Neural cell (in vitro differentiated cells): Measurements from ENCODE around the gene IFT20. TPM values are rescaled to one million over a fixed set of nuclear protein-coding genes. Genes with fewer than 3 reads are reported as not detected.

ENCODE experiments used
- H2AFZ ChIP-seq: fragments of 200-600, 300-800 bp; sonication (generic), shearing (Covaris generic); 2 replicates; pipeline ENCODE4 v1.6.0; 2014; ENCODE audit warnings: low read depth, mild to moderate bottlenecking, antibody characterized with exemption, low read length, moderate library complexity
- H3F3A ChIP-seq: fragments of 200-600 bp; shearing (Covaris generic); 2 replicates; pipeline ENCODE4 v1.6.1; 2016; ENCODE audit warnings: mild to moderate bottlenecking, moderate library complexity, mixed read lengths, antibody characterized with exemption, low read length; ENCODE audit not compliant: insufficient read depth, poor library complexity, severe bottlenecking
- H3K27ac ChIP-seq: fragments of 200-600, 300-800 bp; sonication (generic), shearing (Covaris generic); 2 replicates; pipeline ENCODE4 v1.5.1; 2014; ENCODE audit warnings: mild to moderate bottlenecking, low read length, moderate library complexity
- H3K27me3 ChIP-seq: fragments of 300-800, 200-600 bp; sonication (generic), shearing (Covaris generic); 2 replicates; pipeline ENCODE4 v1.6.0; 2014; ENCODE audit warnings: mild to moderate bottlenecking, low read depth, low read length, moderate library complexity; ENCODE audit not compliant: insufficient read depth
- H3K36me3 ChIP-seq: fragments of 300-800, 200-600 bp; sonication (generic), shearing (Covaris generic); 2 replicates; pipeline ENCODE4 v1.5.1; 2014; ENCODE audit warnings: mild to moderate bottlenecking, antibody characterized with exemption, low read length, moderate library complexity; ENCODE audit not compliant: insufficient read depth
- H3K4me2 ChIP-seq: fragments of 300-800, 200-600 bp; sonication (generic), shearing (Covaris generic); 2 replicates; pipeline ENCODE4 v1.6.0; 2014; ENCODE audit warnings: mild to moderate bottlenecking, low read length
- H3K4me3 ChIP-seq: fragments of 300-800, 200-600 bp; sonication (generic), shearing (Covaris generic); 2 replicates; pipeline ENCODE4 v1.5.1; 2014; ENCODE audit warnings: mild to moderate bottlenecking, low read length, moderate library complexity
- H3K79me2 ChIP-seq: fragments of 200-600 bp; shearing (Covaris generic); replicated peaks from 2 replicates; pipeline ENCODE4 v1.6.0; 2014; ENCODE audit warnings: mild to moderate bottlenecking, low read length, moderate library complexity; ENCODE audit not compliant: insufficient read depth
- H3K9ac ChIP-seq: fragments of 300-800, 200-600 bp; sonication (generic), shearing (Covaris generic); 2 replicates; pipeline ENCODE4 v1.6.1; 2016; ENCODE audit warnings: mild to moderate bottlenecking, low read length, mixed read lengths
- H3K9me2 ChIP-seq: fragments of 200-600 bp; shearing (Covaris generic); 2 replicates; pipeline ENCODE4 v1.6.1; 2016; ENCODE audit warnings: mild to moderate bottlenecking, low read length, mixed read lengths; ENCODE audit not compliant: insufficient read depth
- H3K9me3 ChIP-seq: fragments of 200-600, 300-800 bp; sonication (generic), shearing (Covaris generic); 2 replicates; pipeline ENCODE4 v1.6.1; 2016; ENCODE audit warnings: mild to moderate bottlenecking, mixed run types, low read length, moderate library complexity, mixed read lengths
- H4K20me1 ChIP-seq: fragments of 200-600 bp; shearing (Covaris generic); 2 replicates; pipeline ENCODE4 v1.6.1; 2016; ENCODE audit warnings: mild to moderate bottlenecking, mixed run types; ENCODE audit not compliant: insufficient read depth
- CTCF ChIP-seq: fragments of 450-650 bp; IDR thresholded peaks from 2 replicates; pipeline ENCODE4 v1.5.1; 2014; ENCODE audit warnings: antibody characterized with exemption, mild to moderate bottlenecking, moderate library complexity; ENCODE audit not compliant: poor library complexity, severe bottlenecking
- EP300 ChIP-seq: fragments of 450-650 bp; conservative IDR thresholded peaks from 2 replicates; pipeline ENCODE4 v1.6.1; 2014; ENCODE audit warnings: antibody characterized with exemption, mild to moderate bottlenecking, moderate library complexity; ENCODE audit not compliant: poor library complexity, severe bottlenecking
- EZH2 ChIP-seq: fragments of 200-600, 300-800 bp; shearing (Covaris generic), sonication (generic); IDR thresholded peaks from 2 replicates; pipeline ENCODE4 v1.6.1; 2014; ENCODE audit warnings: antibody characterized with exemption, low read length, borderline replicate concordance, mild to moderate bottlenecking; ENCODE audit not compliant: insufficient read depth, poor library complexity, severe bottlenecking
- MXI1 ChIP-seq: fragments of 450-650 bp; conservative IDR thresholded peaks from 2 replicates; pipeline ENCODE4 v1.6.1; 2014; ENCODE audit warnings: antibody characterized with exemption, mild to moderate bottlenecking; ENCODE audit not compliant: poor library complexity, severe bottlenecking
- POLR2AphosphoS5 ChIP-seq: IDR thresholded peaks from 2 replicates; pipeline ENCODE4 v1.6.1; 2012
- RAD21 ChIP-seq: fragments of 450-650 bp; conservative IDR thresholded peaks from 2 replicates; pipeline ENCODE4 v1.6.1; 2014; ENCODE audit warnings: antibody characterized with exemption, mild to moderate bottlenecking, moderate library complexity
- REST ChIP-seq: IDR thresholded peaks from 2 replicates; pipeline ENCODE4 v1.6.1; 2012; ENCODE audit warnings: borderline replicate concordance
- SMC3 ChIP-seq: fragments of 450-650 bp; conservative IDR thresholded peaks from 2 replicates; pipeline ENCODE4 v1.6.1; 2014; ENCODE audit warnings: antibody characterized with exemption, mild to moderate bottlenecking, moderate library complexity; ENCODE audit not compliant: poor library complexity
- TAF1 ChIP-seq: IDR thresholded peaks from 2 replicates; pipeline ENCODE4 v1.6.1; 2012; ENCODE audit warnings: low read depth
- polyA plus RNA-seq: library from polyadenylated mRNA; depleted of rRNA; stranded (reverse); fragments of >200 nt; gene quantifications from 2 replicates; pipeline ENCODE4 v1.2.3, GENCODE V29; 2014

Gene IFT20
- polyA plus RNA-seq, 1 donor from 2014 or later: 213 TPM

- Histone ChIP-seq H4K20me1 (no peaks in the 10 kb centered on the region), H3K4me2 (peak within 1 kb of the TSS; percentile 92), H3K4me3 (peak within 1 kb of the TSS; percentile 84), H3K9me2 (no peaks in the 10 kb centered on the region), H3F3A (no peaks in the 10 kb centered on the region), H2AFZ (peak within 1 kb of the TSS; percentile 36), H3K9ac (peak within 1 kb of the TSS; percentile 67), H3K27me3 (no peaks in the 10 kb centered on the region), H3K9me3 (no peaks in the 10 kb centered on the region), H3K79me2 (peaks cover 43% of the 10 kb centered on the region), H3K36me3 (no peaks in the 10 kb centered on the region), H3K27ac (peak within 1 kb of the TSS; percentile 62)
- peak; percentile 52 for TF ChIP-seq SMC3
- TF ChIP-seq EP300: peak; percentile 31
- peak; percentile 54 for TF ChIP-seq POLR2AphosphoS5
- peak; percentile 32 for TF ChIP-seq TAF1
- TF ChIP-seq EZH2: no peak
- TF ChIP-seq RAD21: peak; percentile 43
- TF ChIP-seq CTCF: peak; percentile 54
- peak; percentile 12 for TF ChIP-seq REST
- peak; percentile 98 for TF ChIP-seq MXI1
Measured at GRCh38 chr17:28318759-28319597, 16.3 kb downstream of the IFT20 start, which contains the start of gene TMEM97. Gene TMEM97 (plus strand): TSS chr17:28319200. CDS start chr17:28319240, 40 bp downstream.

GRCh38 chr17:28317966-28318758 lies 17.1 kb downstream of the IFT20 start:
- peak overlapping the region; percentile 76 for H3K4me2 ChIP-seq
- peak overlapping the region; percentile 51 for H3K9ac ChIP-seq
- peak overlapping the region; percentile 18 for H3K27ac ChIP-seq
- no peaks in the 10 kb centered on the region for H3K9me2 ChIP-seq
- TF ChIP-seq TAF1: peak; percentile 7
- no peak for TF ChIP-seq CTCF
- H3K36me3 ChIP-seq: no peaks in the 10 kb centered on the region
- peaks cover 37% of the 10 kb centered on the region for H3K79me2 ChIP-seq
- peak overlapping the region; percentile 84 for H3K4me3 ChIP-seq
- no peaks in the 10 kb centered on the region for H3K27me3 ChIP-seq
- no peaks in the 10 kb centered on the region for H4K20me1 ChIP-seq
- no peaks in the 10 kb centered on the region for H3K9me3 ChIP-seq
- H2AFZ ChIP-seq: peak overlapping the region; percentile 30
- no peaks in the 10 kb centered on the region for H3F3A ChIP-seq
